ENCODE measurements around the gene CACYBP. TPM values are rescaled to one million over a fixed set of nuclear protein-coding genes. Genes with fewer than 3 reads are reported as not detected.

Gene CACYBP
- total and polyA plus RNA-seq, 2 experiments from 2014 or later: 209 to 453 TPM

GRCh38 chr1:175033953-175034352 lies 34.2 kb downstream of the CACYBP start (continued):
- TF ChIP-seq ZNF462 (CRISPR knock-in tag; IDR thresholded peaks at IDR 0.05) (no peak), NANOG (IDR thresholded peaks at IDR 0.05; ENCODE audit: borderline replicate concordance) (no peak), POLR2AphosphoS5 (IDR thresholded peaks at IDR 0.05; ENCODE audit: low read depth) (no peak), ZNF114 (CRISPR knock-in tag; IDR thresholded peaks at IDR 0.05) (no peak), EZH2 (IDR thresholded peaks at IDR 0.05; ENCODE audit: low read depth, unreplicated experiment) (no peak)
- TF ChIP-seq, protein P1, sequence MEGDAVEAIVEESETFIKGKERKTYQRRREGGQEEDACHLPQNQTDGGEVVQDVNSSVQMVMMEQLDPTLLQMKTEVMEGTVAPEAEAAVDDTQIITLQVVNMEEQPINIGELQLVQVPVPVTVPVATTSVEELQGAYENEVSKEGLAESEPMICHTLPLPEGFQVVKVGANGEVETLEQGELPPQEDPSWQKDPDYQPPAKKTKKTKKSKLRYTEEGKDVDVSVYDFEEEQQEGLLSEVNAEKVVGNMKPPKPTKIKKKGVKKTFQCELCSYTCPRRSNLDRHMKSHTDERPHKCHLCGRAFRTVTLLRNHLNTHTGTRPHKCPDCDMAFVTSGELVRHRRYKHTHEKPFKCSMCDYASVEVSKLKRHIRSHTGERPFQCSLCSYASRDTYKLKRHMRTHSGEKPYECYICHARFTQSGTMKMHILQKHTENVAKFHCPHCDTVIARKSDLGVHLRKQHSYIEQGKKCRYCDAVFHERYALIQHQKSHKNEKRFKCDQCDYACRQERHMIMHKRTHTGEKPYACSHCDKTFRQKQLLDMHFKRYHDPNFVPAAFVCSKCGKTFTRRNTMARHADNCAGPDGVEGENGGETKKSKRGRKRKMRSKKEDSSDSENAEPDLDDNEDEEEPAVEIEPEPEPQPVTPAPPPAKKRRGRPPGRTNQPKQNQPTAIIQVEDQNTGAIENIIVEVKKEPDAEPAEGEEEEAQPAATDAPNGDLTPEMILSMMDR (conservative IDR thresholded peaks at IDR 0.05; ENCODE audit: low read depth in 2 of 2): no peak

DNA sequence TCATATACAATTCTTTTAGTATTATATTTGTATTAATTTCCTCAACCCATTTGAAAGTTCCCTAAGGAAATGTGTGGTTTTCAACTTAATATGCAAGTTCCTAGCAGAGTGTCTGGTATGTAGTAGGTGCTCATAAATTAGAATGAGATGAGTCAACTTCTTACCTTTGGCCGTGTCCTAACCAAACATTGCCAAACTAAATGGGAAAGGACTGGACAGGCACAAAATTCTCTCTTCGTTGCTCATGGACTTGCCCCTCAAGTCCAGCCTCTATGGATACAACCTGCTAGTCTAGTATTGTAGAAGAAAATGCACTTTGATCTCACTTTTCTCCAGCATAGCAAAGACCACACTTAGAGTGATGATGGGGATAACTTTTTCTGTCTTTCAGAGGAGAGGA lies 35.0 kb downstream of the CACYBP start:
- H3K9me2 ChIP-seq (ENCODE audit: insufficient read depth): no peaks in the 10 kb centered on the region
- H3K4me3 Mint-ChIP-seq: no peak overlapping the region
- H3K27me3 Mint-ChIP-seq (ENCODE audit: insufficient read depth, low read depth, poor library complexity): peaks cover 3% of the 10 kb centered on the region
- DNase-seq (ENCODE audit: low spot score): no peak
- H2AFZ ChIP-seq: no peak overlapping the region
- H3K79me2 ChIP-seq (replicated peaks; ENCODE audit: insufficient read depth): no peaks in the 10 kb centered on the region
- H3K9me3 Mint-ChIP-seq: no peaks in the 10 kb centered on the region
- no peaks in the 10 kb centered on the region for H3K36me3 ChIP-seq (ENCODE audit: insufficient read depth)
- no peaks in the 10 kb centered on the region for H4K20me1 ChIP-seq (replicated peaks; ENCODE audit: insufficient read depth)
- no peak overlapping the region for H3K27ac Mint-ChIP-seq
- no peaks in the 10 kb centered on the region for H3K27me3 ChIP-seq (ENCODE audit: insufficient read depth)
- no peak for ATAC-seq
- H3K36me3 Mint-ChIP-seq (ENCODE audit: low read depth): no peaks in the 10 kb centered on the region
- H3K4me1 Mint-ChIP-seq: peaks cover 25% of the 10 kb centered on the region
- no peak overlapping the region for H3K27ac ChIP-seq (ENCODE audit: low read depth)
- H3K4me1 ChIP-seq (ENCODE audit: insufficient read depth): peaks cover 17% of the 10 kb centered on the region
- no peak overlapping the region for H3K4me2 ChIP-seq
- no peaks in the 10 kb centered on the region for H3F3A ChIP-seq (replicated peaks; ENCODE audit: low read depth)
- no peak overlapping the region for H3K4me3 ChIP-seq
- TF ChIP-seq REST (IDR thresholded peaks at IDR 0.05; ENCODE audit: unreplicated experiment): no peak
- no peak for TF ChIP-seq CREB1 (CRISPR knock-in tag; IDR thresholded peaks at IDR 0.05; ENCODE audit: low read depth)
- TF ChIP-seq, protein P1 (conservative IDR thresholded peaks at IDR 0.05; ENCODE audit: low read depth in 2 of 2): no peak
